Stimulated activated CD8-positive, alpha-beta memory T cell treated with anti-CD3 and anti-CD28 coated beads, Interleukin-12 subunit alpha, Interleukin-12 subunit beta, amount 100 ng/mL, for 4 hours (primary cell): ENCODE results near the gene IQCH.
"Not testable (repeated sequence)": the region's sequence is repeated elsewhere in the genome, so short reads cannot be mapped to it uniquely, and the experiment has no call there.

Experiments used
- DNase-seq: peaks from one replicate; pipeline ENCODE4 v3.0.0-alpha.2; 2020; ENCODE audit warnings: low read depth

The IQCH gene

DNA sequence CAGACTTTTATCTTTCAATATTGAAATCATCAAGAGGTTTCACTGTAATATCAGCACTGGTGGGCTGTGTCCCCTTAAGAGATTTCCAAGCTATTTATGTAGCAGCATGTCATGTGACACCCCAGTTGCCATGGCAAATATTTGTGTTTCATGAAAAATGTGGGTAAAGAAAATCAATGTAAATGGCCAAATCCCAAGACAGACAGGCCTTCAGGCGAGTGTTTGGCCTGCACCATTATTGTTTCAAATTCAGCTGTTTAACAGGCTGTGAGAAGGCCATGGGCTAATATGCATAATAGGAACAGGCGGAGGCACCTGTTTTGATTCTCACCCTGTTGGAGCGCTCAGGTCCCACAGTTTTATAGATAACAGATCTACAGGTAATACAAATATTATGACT, 104.2 kb downstream of the IQCH start:
- DNase-seq, result no peak

DNA sequence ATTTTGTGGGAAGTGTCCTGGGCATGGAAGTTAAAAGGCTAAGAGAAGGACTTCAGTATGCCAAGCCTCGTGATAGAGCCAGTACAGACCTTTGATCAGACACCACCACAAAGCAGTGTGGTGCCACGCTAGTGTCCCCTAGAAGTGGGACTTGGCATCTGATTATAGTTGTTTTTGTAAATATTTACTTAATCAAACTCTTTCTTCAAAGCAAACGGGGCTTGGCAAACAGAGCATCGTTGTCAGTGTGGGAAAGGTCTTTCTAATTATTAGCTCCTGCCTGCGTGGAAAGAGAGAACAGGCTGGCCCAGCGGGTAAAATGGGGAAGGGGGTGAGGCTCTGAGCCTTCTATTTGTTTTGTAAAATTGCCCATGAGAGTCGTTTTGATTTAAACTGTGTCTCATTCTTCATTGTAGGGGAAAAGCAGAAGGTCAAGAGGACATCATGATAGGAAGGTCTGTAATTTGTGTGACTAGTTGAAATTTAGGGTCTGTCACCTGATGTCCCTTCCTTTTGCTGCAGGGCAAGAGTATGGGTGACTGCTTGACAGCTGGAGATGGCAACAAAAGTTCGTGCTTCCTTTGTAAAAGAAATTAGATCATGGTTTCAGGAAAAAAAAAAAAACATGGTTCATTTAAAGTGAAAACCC, 105.0 kb downstream of the IQCH start:
- no peak for DNase-seq

DNA sequence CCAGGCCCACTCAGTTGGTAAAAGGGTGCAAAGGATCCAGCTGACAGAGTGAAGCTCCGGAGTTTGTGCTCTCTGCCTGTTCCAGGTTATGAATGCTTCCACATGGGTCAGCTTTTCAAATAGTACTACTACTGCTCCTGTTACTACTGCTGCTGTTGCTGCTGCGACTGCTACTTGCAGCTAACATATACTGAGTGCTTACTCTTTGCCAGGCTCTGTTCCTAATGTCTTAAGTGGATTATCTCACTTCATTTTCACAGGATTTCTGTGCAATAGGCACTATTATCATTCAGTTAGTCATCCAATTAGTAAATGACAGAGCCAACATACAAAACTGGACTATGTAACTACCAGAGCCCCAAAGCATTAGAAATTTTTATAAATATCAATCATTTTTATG, 106.5 kb downstream of the IQCH start:
- DNase-seq, result no peak

DNA sequence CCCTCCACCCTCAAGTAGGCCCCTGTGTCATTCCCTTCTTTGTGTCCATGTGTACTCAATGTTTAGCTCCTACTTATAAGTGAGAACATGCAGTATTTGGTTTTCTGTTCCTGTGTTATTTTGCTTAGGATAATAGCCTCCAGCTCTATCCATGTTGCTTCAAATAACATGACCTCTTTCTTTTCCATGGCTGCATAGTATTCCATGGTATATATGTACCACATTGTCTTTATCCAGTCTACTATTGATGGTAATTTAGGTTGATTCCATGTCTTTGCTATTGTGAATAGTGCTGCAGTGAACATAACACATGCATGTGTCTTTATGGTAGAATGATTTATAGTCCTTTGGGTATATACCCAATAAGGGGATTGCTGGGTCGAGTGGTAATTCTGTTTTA, 109.1 kb downstream of the IQCH start:
- DNase-seq, result not testable (repeated sequence)

DNA sequence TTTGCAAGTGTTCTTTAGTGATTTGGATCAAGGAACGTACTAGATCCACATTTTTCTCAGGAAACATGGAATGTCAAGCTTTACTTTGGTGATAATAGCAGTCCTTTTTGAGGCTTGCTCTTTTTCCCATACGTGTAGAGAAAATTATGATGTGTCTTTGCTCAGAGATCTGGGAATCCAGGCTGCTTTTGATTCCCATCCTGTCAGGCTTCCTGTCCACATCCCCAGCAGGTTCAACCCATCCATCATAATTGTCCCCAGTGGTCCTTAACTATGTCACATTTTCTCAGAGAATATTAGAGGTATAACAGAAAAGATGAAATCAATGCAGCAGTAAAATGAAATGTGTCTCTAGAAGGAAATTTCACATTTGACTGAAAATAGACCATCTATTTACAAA, 111.4 kb downstream of the IQCH start:
- no peak for DNase-seq

DNA sequence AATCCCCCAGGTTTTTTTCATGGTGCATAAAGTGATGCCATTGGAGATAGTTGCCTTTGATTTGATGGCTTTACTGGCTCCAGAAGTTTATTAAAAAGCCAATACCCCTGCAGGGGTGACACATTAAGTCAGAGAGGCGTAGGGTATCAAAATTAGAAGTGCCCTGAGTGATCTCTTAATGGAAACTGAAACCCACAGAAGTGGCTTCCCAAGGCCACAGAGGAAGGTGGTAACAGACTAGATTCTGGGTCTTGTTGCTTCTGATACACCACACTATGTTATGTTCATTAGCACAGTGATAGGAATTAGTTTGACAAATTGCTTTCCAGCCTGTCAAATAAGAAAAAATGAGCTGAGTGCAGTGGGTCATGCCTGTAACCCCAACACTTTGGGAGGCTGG, 112.3 kb downstream of the IQCH start:
- DNase-seq, result no peak

DNA sequence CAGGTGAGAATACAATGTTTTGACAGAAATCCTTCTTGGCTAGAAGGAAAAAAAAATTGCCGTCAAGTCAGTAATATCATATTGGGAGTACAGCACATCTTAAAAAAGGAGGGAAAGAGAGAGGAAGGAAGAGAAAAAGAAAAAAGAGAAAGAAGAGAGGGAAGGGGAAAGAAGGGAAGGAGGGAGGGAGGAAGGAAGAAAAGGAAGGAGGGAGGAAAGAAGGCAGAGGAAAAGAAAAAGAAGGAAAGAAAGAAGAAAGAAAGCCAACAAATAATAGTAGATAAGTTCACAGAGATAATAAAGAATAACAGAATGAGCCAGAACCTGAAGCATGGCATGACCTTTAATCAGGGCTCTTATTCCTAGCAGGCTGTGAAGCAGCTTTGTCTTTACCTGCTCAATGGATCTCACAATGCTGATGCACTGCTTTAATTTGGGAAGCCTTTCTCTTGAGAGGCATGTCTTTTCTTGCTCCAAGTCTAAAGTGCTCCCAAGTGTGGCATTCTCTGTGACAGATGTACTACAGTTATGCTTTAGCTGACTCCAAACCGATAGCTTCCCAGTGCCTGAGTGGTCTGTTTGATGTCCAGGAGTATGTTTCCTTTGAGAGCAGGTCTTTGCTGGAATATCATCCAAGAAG, 114.9 kb downstream of the IQCH start:
- no peak for DNase-seq

DNA sequence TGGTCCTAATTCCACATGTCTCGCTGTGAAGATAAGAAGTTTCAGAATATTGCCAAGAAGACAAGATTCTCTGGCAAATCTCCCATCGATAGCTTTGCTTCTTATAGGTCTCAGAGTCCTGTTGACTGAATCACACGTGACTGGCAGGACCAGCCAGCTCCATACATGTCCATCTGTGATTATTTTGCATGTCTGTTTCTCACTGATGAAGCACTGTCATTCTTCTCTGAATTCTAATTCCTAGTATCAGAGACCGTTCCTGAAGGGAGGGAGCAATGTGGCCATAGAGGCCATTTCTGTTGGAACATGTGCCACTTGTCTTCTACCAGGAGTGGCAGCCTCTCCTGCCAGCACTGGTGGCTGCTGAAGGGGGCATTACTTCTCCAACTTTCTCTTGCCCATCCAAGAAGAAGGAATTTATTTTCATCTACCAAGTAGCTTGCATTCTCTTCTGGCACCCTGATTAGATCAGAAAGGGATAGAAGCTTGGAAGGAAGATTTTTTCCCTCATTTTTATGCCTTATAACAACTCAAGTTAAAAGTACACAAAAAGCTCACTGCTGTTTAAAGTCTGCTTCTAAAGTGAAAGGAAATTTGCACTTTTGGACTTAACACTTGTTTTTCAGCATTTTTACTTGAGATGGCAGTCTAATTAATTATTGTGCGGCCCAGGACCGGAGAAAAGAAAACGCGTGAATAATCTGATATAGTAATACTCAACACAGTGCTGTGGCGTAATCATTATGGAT, 115.8 kb downstream of the IQCH start:
- DNase-seq, result no peak

DNA sequence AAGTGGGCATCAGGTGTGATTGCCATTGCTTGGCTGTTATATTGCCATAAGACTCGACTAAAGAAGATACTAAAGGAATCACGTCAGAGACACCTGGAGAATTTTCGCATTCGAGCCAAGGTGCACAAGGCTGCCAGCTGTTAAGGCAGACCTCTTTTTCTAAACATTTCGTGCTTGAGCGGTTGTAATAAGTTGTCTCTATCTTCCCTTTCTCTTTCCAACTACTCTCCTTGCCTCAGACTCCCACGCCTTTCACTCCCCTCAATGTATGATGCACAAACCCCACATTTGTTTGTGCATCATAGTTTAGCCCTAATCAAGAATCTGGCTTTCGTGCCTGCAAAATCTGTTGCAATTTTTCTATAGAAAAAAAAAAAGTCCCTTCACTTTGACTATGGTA, 118.0 kb downstream of the IQCH start:
- no peak for DNase-seq

DNA sequence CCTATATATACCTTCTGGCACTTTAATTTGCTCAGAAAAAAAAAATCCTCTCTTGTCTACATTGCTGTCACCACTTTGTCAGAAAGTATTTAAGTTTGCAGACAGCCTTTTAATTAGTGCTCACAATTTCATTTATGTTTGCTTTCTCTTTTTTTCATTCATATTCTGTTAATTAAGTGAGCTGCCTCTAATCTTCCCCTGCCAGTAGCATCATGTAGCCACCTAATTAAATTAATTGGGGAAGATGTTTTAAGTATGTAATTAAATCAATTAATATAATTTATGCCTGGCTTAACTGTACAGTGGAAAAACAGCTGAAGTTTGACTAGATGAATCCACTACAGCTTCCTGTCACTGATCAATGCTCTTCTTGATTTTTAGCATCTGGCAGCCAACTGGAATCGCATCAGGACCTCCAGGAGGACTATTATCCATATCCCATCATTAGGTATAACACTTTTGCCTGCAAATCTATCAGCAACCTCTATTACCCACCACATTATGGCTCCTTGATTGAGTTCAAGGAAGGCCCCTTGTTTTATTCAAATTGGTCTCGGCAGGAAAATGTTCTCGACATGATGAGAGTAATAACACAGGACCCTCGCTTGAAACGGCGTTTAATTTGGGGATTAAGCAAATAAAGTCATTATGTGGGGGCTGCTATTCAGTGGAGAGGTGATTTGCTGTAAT, 118.5 kb downstream of the IQCH start:
- DNase-seq, result no peak

DNA sequence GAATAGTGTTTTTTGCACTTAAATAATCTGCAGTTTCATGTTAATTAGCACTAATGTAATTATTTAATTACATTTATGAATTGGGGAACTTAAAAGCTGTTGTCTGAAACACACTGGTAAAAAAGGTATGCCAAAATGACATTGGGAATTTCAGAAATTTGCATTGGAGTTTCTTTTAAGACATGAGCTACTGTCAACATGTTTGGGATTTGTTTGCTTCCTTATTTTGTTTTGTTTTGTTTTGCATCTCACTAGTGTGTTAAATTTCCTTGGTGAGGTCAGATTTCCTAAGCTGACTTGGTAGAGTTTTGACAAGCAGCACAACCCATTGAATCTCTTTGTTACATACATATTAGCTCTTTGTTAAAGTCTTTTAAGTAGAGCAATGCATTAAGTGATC, 119.4 kb downstream of the IQCH start:
- no peak for DNase-seq

DNA sequence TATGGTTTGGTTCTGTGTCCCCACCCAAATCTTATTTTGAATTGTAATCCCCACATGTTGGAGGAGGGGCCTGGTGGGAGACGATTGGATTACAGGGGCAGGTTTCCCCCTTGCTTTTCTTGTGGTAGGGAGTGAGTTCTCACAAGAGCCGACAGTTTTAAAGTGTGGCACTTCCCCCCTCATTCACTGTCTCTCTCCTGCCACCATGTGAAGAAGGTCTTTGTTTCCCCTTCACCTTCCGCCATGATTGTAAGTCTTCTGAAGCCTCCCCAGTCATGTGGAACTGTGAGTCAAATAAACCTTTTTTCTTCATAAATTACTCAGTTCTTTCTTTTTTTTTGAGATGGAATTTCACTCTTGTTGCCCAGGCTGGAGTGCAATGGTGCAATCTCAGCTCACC, 124.9 kb downstream of the IQCH start:
- no peak for DNase-seq

DNA sequence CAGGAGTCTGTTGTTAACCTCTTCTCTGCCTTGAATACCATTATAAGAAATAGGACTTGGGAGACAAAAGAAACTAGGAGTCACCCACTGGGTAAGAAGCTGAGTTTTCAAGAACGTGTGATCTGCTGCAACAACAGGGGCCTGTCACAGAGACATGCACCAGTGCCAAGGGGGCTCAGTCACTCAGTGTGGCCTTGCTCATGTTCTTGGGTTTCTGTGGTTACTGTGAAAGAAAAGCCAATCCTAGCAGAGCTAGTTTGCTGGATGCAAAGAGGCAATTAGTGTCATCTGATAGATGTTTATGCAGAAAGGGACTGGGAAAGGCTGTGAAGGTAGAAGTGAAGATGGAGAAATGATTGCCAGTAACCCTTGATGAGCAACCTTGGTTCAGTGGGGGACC, 126.3 kb downstream of the IQCH start:
- DNase-seq, result no peak

DNA sequence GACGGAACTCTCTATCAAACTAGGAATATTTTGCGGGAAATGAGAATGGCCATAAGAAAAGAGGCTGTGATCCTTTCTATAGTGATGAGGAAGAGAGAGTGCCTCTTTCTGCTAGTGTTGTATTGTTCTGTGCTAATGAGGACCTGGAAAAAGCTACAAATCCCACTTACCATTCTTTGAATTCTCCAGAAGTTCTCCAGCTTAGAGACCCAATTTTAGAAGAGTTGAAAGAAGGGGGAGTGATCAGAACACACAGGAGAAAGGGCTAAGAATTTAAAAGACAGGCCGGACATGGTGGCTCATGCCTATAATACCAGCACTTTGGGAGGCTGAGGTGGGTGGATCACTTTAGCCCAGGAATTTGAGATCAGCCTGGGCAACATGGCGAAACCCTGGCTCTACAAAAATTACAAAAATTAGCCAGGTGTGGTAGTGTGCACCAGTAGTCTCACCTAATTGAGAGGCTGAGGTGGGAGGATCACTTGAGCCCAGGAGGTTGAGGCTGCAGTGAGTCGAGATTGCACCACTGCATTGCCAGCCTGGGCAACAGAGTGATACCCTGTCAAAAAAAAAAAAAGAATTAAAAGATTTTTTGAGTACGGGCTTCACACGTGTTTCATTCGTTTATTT, 126.9 kb downstream of the IQCH start:
- DNase-seq, result no peak

DNA sequence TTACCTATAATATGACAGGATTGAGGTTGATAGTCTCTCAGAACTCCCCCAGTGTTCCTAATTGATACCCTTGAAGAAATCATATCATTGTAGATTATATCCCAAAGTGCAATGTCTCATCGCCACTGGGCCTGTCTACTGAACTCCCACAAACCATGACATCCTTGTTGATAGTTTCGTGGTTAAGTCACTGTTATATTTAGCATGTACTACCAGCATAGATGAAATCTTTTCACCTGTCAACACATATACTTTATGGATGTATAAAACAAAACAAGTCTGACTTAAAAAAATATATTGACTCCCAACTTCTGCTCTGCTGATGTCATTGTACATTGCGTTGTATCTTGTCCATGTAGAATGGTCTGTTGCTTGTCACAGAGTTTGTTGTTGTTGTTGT, 128.1 kb downstream of the IQCH start:
- DNase-seq, result no peak

DNA sequence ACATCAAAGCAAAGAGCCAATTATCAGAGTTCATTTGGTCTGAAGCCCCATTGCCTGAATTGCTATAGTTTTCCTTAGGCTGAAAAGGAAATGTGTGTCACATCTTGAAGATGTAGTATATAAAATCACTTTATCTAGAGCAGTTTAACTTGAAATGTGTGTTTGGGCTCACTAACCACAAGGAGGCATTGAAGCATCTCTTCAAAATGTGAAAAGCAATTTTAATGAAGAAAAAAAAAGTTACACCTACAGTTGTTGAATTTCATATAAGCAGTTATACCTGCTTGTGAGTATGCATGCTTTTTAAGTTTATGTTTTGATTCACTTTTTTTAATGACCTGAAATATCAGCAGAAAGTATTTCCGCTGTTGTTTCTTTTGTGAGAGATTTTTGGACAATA, 129.3 kb downstream of the IQCH start:
- no peak for DNase-seq

DNA sequence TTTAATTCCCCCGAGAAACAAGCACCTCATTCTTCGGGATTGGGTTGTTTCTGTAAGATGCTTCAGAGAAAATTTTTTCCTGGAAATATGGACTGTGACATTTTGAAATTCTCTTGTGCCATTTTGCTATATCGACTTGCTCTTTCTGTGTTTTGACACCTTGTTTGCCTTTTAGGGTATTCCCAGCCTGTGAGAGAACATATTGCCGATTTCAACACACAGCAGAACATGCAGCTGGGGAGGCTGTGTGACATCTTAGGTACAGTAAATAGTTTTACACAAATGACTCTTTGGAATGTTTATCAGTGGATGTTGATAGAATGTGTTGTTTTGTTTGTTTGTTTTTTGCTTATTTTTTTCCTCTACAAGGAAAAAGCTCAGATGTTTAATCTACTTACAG, 130.2 kb downstream of the IQCH start:
- DNase-seq, result no peak

DNA sequence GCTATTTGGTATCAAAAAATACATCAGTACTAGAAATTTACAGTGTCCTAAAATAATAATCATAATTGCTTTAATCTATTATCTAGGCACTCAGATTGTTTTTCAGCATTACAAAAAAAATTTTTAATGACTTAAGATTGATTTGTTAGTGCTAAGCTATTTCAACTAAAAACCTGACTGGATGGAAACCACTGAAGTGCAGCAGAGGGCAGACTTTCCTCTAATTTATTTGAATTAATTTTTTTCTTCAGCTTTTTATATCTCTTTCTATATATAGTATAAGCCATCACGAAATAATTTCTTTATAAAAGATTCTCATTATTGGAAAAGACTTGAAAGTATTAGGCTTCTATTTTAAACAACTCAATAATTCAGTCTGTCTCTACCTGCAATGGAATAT, 131.4 kb downstream of the IQCH start:
- no peak for DNase-seq

DNA sequence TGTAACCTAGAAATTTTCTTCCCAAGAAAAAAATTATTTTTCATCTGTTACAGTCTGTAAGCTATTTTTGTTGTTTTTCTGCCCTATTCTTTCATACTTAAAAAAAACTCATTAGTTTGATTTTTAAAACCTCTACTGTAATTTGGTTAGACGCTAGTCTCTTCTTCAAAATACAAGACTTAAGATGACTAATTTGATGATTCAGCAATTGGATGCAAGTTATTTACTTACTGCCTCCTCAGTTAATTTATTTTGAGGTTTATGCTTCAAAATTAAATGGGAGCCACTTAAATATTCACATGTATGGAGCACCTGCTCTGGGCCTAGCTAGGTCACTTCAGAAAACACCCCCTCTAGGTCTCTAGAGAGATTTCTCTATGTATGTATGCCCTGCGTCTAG, 132.4 kb downstream of the IQCH start:
- DNase-seq, result no peak

DNA sequence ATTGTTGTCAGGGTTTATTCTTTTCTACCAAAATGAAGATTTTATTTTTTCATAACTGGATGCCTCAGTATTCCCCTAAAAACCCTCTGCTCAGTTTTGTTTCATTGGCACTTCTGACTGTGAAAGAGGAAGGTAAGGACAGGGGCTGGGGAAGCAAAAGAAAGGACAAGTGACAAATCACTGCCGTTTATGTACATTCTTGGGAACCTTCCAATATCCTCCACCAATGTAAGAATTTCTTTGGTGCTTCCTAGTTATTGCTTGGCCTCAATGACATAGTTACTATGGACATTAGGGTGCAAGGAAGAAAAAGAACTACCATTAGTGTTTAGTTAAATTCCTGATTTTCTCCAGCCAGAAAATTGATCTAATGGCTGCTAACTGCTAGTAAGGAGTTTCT, 135.4 kb downstream of the IQCH start:
- DNase-seq, result no peak

DNA sequence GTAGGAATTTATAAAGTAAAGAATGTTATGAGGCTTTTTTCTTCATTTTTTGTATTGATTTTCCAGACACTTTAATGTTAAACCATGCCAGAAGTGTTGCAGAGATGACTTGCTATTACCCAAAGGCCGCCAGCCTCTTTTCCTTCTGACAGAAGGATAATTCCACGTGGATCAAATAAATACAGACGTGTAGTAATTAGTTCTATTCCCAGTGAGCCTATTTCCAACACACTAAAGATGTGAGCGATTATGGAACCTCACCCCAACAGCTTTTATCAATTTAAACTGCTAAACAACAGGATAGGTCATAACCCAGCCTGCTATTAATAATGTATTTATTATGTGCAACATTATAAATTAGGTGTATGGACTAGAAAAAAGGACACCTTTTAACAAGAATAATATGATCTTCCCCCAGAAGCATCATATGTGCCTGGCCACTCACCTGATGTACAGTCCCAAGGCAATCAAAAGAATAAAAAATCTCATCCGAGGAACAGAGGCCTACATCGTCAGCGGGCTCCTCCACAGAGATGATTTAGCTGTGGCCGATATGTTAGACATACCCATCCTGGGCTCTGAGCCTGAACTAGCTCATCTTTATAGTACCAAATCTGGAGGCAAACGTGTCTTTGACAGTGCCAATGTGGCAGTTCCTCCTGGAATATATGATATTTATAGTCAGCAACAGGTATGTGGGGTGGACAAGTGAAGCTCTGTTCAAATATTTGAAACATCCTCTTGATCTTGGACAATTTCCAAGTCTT, 140.5 kb downstream of the IQCH start:
- no peak for DNase-seq

DNA sequence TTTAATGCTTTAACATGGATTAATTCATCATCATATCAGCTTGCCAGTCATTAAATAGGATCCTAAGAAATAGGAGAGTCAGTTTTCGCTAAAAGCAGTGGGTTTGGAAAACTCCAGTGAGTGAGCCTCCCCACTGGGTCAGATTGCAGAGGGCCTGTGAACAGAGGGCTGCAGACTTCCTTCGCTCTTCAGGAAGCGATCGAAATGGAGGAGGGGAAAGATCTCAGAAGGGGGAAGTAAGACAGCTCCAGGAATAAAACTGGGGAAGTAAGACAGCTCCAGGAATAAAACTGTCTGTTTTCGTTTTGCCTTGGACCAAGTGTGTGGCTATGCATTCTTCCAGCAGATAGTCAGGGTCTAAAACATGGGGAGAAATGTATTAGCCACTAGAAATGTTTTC, 141.5 kb downstream of the IQCH start:
- no peak for DNase-seq
